Psoas muscle (tissue), 8 donors: ENCODE results near the gene KLF3. TPM values are rescaled to one million over a fixed set of nuclear protein-coding genes. Genes with fewer than 3 reads are reported as not detected.
"Not testable (repeated sequence)": the region's sequence is repeated elsewhere in the genome, so short reads cannot be mapped to it uniquely, and the experiment has no call there.

Experiments used
- ATAC-seq, 4 donors: fragments of 200-7000 bp; cut with Tn5 transposase; one replicate each; pipeline ENCODE4 v1.9.1; 2020; ENCODE audit warnings: moderate library complexity in 3 of 4, mild to moderate bottlenecking in 2 of 4
- DNase-seq, 2 donors: peaks; one replicate each; pipeline ENCODE4 v3.0.0-alpha.2; 2020
- H3K27ac ChIP-seq: fragments of 200-600 bp; one replicate; pipeline ENCODE4 v1.8.0; 2022
- H3K27me3 ChIP-seq, 3 donors: fragments of 200-600 bp in 1 of 3; one replicate each; pipeline versions ENCODE4 v1.6.1 to v1.8.0; 2013 to 2022; ENCODE audit warnings: low read length in 2 of 3, mild to moderate bottlenecking in 2 of 3, moderate library complexity in 1 of 3; ENCODE audit not compliant: insufficient read depth in 3 of 3
- H3K36me3 ChIP-seq, 2 donors: fragments of 200-600 bp in 1 of 2; one replicate each; pipeline versions ENCODE4 v1.6.1 to v1.8.0; 2013 to 2022; ENCODE audit warnings: low read depth in 1 of 2, mild to moderate bottlenecking in 1 of 2, moderate library complexity in 1 of 2; ENCODE audit not compliant: insufficient read depth in 1 of 2
- H3K4me1 ChIP-seq: fragments of 200-600 bp; one replicate; pipeline ENCODE4 v1.8.0; 2022
- H3K4me3 ChIP-seq: fragments of 200-600 bp; one replicate; pipeline ENCODE4 v1.8.0; 2022; ENCODE audit warnings: mild to moderate bottlenecking
- H3K9me3 ChIP-seq: fragments of 200-600 bp; one replicate; pipeline ENCODE4 v1.8.0; 2022
- CTCF ChIP-seq: fragments of 200-600 bp; IDR thresholded peaks from one replicate; pipeline ENCODE4 v1.8.0; 2022; ENCODE audit warnings: antibody characterized with exemption
- WGBS, 3 donors: extraction: QIAGEN DNeasy Blood & Tissue Kit; methylation state at CpG; one replicate each; pipeline versions ENCODE4 v1.1.6 to v1.1.7; 2013; 5-methylcytosine and 5-hydroxymethylcytosine counted together
- intact Hi-C, 2 donors: fragments of 100-400 bp; cut with DNase I; formaldehyde crosslinking; loops; one replicate each; pipeline versions ENCODE4 v1.11.0 to v1.14.2; 2022
- polyA plus RNA-seq, 3 donors: library from polyadenylated mRNA; stranded (reverse); fragments of 200-250 nt; gene quantifications; one replicate each; pipeline ENCODE4 v1.2.3, GENCODE V29; 2013
- total RNA-seq, 4 donors: library from RNA; stranded (reverse); fragmentation: NEBNext Ultra II Directional in 2 of 4; extraction: Animal tissue kit (Norgen Biotek cat#: 25700) in 2 of 4; gene quantifications; one replicate each; pipeline versions ENCODE4 v1.2.1 to v1.2.4, GENCODE V29; 2021 to 2023
- donor health status: healthy with polysubstance abuse.
- donor health status: DM: no; HTN: no; CAD: no; lungs with moderate emphysema.
- donor health status: Bipolar disorder and iron deficiency.
- donor health status: healthy.
- donor health status: DM: yes; HTN: yes; CAD: no.
- donor health status: DM: no; HTN: no; CAD: no.
- donor health status: DM: no; HTN: no; CAD: no.
- donor health status: DM: yes; HTN: yes; CAD: no.

The KLF3 gene
- total and polyA plus RNA-seq, 7 donors: 8.9 to 29.1 (median 14.7) TPM

DNA sequence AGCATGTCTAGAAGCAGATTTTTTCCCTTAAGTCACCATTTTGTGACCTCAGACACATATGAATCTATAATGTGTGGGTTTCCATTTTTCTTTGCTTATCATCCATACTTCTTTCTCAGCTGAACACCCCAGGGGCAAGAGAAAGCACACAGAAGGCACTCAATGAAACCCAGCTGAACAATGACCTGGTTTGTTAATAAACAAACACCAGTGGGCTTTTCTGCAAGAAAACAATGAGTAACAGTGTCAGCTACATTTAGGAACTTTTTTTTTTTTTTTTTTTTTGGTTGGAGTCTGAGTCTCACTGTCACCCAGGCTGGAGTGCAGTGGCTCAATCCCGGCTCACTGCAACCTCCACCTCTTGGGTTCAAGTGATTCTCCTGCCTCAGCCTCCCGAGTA, 40.7 kb upstream of the KLF3 start:
- TF ChIP-seq CTCF: no peak
- Histone ChIP-seq H3K27ac (no peak overlapping the region), H3K27me3 (no peaks in the 10 kb centered on the region), H3K36me3 (no peaks in the 10 kb centered on the region), H3K4me3 (no peak overlapping the region), H3K9me3 (no peaks in the 10 kb centered on the region), H3K4me1 (peaks cover 21% of the 10 kb centered on the region)
- ATAC-seq: no peak
- intact Hi-C loops: no loop called here
- DNase-seq: no peak
- 90 to 100% (median 90%) methylated on average over 2 of the region's 2 CpGs for WGBS, 3 donors

GRCh38 chr4:38624311-38624710, 39.7 kb upstream of the KLF3 start:
- Histone ChIP-seq H3K4me1 (peaks cover 21% of the 10 kb centered on the region), H3K4me3 (no peak overlapping the region), H3K9me3 (no peaks in the 10 kb centered on the region), H3K27ac (no peak overlapping the region), H3K27me3 (no peaks in the 10 kb centered on the region), H3K36me3 (no peaks in the 10 kb centered on the region)
- DNase-seq (no peak), ATAC-seq (no peak)
- TF ChIP-seq CTCF: no peak
- intact Hi-C loops: no loop called here
- WGBS, 3 donors: 95 to 98% (median 96%) methylated on average over 3 of the region's 3 CpGs

- Histone ChIP-seq H3K36me3 (no peaks in the 10 kb centered on the region), H3K4me1 (peaks cover 14% of the 10 kb centered on the region), H3K4me3 (no peak overlapping the region), H3K9me3 (no peaks in the 10 kb centered on the region), H3K27me3 (no peaks in the 10 kb centered on the region), H3K27ac (no peak overlapping the region)
- ATAC-seq (no peak), DNase-seq (no peak)
- no peak for TF ChIP-seq CTCF
- 70 to 81% (median 80%) methylated on average over 3 of the region's 3 CpGs for WGBS, 3 donors
- intact Hi-C loops: no loop called here
These were observed 38.5 kb upstream of the KLF3 start for GRCh38 chr4:38625508-38625907.

GRCh38 chr4:38626901-38627444, 37.0 kb upstream of the KLF3 start:
- intact Hi-C loops, H3K4me3 ChIP-seq: not testable (repeated sequence)
- WGBS, 3 donors: 95 to 97% (median 96%) methylated on average over 26 to 32 of the region's 32 CpGs

GRCh38 chr4:38630519-38630918, 33.5 kb upstream of the KLF3 start:
- H3K4me3 ChIP-seq: no peak overlapping the region
- no peak for DNase-seq
- intact Hi-C loops: no loop called here

More at GRCh38 chr4:38626901-38627444, 37.0 kb upstream of the KLF3 start:
- H3K27ac ChIP-seq, ATAC-seq, H3K4me1 ChIP-seq, H3K9me3 ChIP-seq, H3K36me3 ChIP-seq, DNase-seq, H3K27me3 ChIP-seq: not testable (repeated sequence)

More at GRCh38 chr4:38630519-38630918, 33.5 kb upstream of the KLF3 start:
- Histone ChIP-seq H3K27me3 (no peaks in the 10 kb centered on the region), H3K9me3 (no peaks in the 10 kb centered on the region), H3K4me1 (no peaks in the 10 kb centered on the region), H3K27ac (no peak overlapping the region), H3K36me3 (no peaks in the 10 kb centered on the region)
- no peak for ATAC-seq
- no peak for TF ChIP-seq CTCF
